WTC11 (cell line): ENCODE results near the gene HIVEP2.

ENCODE experiments used
- ETV6 ChIP-seq: sonication (generic); formaldehyde crosslinking; IDR thresholded peaks from 2 replicates; pipeline ENCODE4 v1.8.1; 2022; ENCODE audit warnings: mild to moderate bottlenecking, missing genetic modification reagents
- ZNF232 ChIP-seq: sonication (generic); formaldehyde crosslinking; IDR thresholded peaks from 2 replicates; pipeline ENCODE4 v1.8.0; 2022; ENCODE audit warnings: mild to moderate bottlenecking, missing genetic modification reagents
- TF ChIP-seq, protein P1 (sequence below): sonication (generic); formaldehyde crosslinking; IDR thresholded peaks from 2 replicates; pipeline ENCODE4 v1.8.1; 2023; ENCODE audit warnings: mild to moderate bottlenecking, missing genetic modification reagents, moderate library complexity

DNA sequence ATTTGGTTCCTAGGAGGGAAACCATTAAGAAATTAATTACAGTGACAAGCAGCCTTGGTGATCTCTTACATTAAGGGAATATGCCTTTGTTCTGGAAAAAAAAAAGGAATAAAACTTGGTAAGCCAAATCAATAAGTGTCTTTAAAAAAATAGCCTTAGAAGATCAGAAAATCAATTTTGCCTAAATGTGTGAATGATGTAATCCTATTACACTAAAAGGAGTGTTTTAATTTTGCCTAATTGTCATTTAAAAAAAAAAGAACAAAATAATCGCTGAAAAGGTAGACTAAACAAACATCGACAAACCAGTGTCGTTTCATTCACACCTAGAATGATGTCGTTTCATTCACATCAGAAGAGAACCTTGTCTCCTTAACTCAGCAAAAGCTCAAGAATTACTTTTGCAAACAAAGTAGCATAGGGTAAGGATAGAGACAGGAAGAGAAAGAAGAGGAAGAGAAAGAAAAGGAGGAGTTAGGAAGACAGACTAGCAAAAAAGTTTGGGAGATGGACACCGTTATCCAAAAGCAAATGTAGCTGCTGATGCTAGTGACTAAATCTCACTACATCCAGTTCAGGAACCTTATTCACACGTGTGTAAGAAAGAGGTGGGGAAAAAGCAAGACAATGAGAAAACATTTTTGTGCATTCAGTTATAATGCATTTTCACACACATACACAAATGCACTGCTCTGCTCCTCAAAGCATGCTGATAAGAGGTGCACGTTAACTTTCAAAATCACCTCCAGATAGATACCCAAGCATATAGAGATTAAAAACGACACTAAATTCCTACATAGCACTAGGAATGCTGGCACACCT lies 60.6 kb downstream of the HIVEP2 start:
- TF ChIP-seq, protein P1, sequence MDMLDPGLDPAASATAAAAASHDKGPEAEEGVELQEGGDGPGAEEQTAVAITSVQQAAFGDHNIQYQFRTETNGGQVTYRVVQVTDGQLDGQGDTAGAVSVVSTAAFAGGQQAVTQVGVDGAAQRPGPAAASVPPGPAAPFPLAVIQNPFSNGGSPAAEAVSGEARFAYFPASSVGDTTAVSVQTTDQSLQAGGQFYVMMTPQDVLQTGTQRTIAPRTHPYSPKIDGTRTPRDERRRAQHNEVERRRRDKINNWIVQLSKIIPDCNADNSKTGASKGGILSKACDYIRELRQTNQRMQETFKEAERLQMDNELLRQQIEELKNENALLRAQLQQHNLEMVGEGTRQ (CRISPR knock-in tag) = no peak
- TF ChIP-seq ETV6 (CRISPR knock-in tag) = no peak
- no peak for TF ChIP-seq ZNF232 (CRISPR knock-in tag)
